Ishikawa (cell line): Measurements from ENCODE around the gene RALY.

Experiments used
- CEBPB ChIP-seq: IDR thresholded peaks from 2 replicates; pipeline ENCODE4 v1.6.1; 2012
- CREB1 ChIP-seq: IDR thresholded peaks from 2 replicates; pipeline ENCODE4 v1.6.1; 2012; ENCODE audit warnings: low read depth
- EGR1 ChIP-seq: IDR thresholded peaks from 2 replicates; pipeline ENCODE4 v1.6.1; 2012
- EP300 ChIP-seq: IDR thresholded peaks from 2 replicates; pipeline ENCODE4 v1.6.1; 2012; ENCODE audit warnings: borderline replicate concordance
- FOXM1 ChIP-seq: IDR thresholded peaks from 2 replicates; pipeline ENCODE4 v1.6.1; 2012; ENCODE audit warnings: low read depth, borderline replicate concordance
- MAX ChIP-seq: IDR thresholded peaks from 2 replicates; pipeline ENCODE4 v1.6.1; 2012
- NFIC ChIP-seq: IDR thresholded peaks from 2 replicates; pipeline ENCODE4 v1.6.1; 2012
- RAD21 ChIP-seq: IDR thresholded peaks from 2 replicates; pipeline ENCODE4 v1.6.1; 2012; ENCODE audit warnings: low read depth
- REST ChIP-seq: IDR thresholded peaks from 2 replicates; pipeline ENCODE4 v1.6.1; 2012; ENCODE audit warnings: low read depth, mild to moderate bottlenecking
- TAF1 ChIP-seq: IDR thresholded peaks from 2 replicates; pipeline ENCODE4 v1.6.1; 2012; ENCODE audit warnings: low read depth, mild to moderate bottlenecking
- TCF12 ChIP-seq: IDR thresholded peaks from 2 replicates; pipeline ENCODE4 v1.6.1; 2012; ENCODE audit warnings: low read depth
- TEAD4 ChIP-seq: IDR thresholded peaks from 2 replicates; pipeline ENCODE4 v1.6.1; 2012
- USF1 ChIP-seq: IDR thresholded peaks from 2 replicates; pipeline ENCODE4 v1.6.1; 2012
- YY1 ChIP-seq: IDR thresholded peaks from 2 replicates; pipeline ENCODE4 v1.6.1; 2012; ENCODE audit warnings: low read depth
- ZBTB7A ChIP-seq: IDR thresholded peaks from 2 replicates; pipeline ENCODE4 v1.6.1; 2012; ENCODE audit warnings: low read depth

The RALY gene

GRCh38 chr20:34052414-34052813 lies 58.7 kb downstream of the RALY start:
- no peak for TF ChIP-seq RAD21
- no peak for TF ChIP-seq CREB1
- TF ChIP-seq EP300: no peak
- no peak for TF ChIP-seq TEAD4
- TF ChIP-seq TAF1: no peak
- TF ChIP-seq EGR1: no peak

GRCh38 chr20:34055290-34055689 lies 61.6 kb downstream of the RALY start:
- TF ChIP-seq RAD21: no peak
- no peak for TF ChIP-seq YY1
- TF ChIP-seq FOXM1: no peak
- TF ChIP-seq CEBPB: no peak
- no peak for TF ChIP-seq TAF1
- no peak for TF ChIP-seq CREB1
- TF ChIP-seq USF1: no peak
- no peak for TF ChIP-seq REST
- TF ChIP-seq EP300: no peak
- TF ChIP-seq ZBTB7A: no peak
- no peak for TF ChIP-seq NFIC
- TF ChIP-seq TCF12: no peak
- TF ChIP-seq MAX: no peak
- TF ChIP-seq EGR1: no peak
- no peak for TF ChIP-seq TEAD4

- no peak for TF ChIP-seq CEBPB
- TF ChIP-seq EGR1: no peak
- peak; percentile 82 for TF ChIP-seq REST
These were observed 65.1 kb downstream of the RALY start for GRCh38 chr20:34058831-34059230.

- no peak for TF ChIP-seq NFIC
- no peak for TF ChIP-seq FOXM1
- TF ChIP-seq TEAD4: no peak
- TF ChIP-seq CREB1: no peak
- TF ChIP-seq TAF1: no peak
- TF ChIP-seq EGR1: no peak
- no peak for TF ChIP-seq MAX
- no peak for TF ChIP-seq TCF12
- no peak for TF ChIP-seq USF1
- no peak for TF ChIP-seq RAD21
These were observed 67.3 kb downstream of the RALY start for GRCh38 chr20:34060970-34061369.

GRCh38 chr20:34061695-34062094 lies 68.0 kb downstream of the RALY start:
- TF ChIP-seq REST: no peak
- no peak for TF ChIP-seq NFIC
- TF ChIP-seq FOXM1: no peak
- TF ChIP-seq ZBTB7A: no peak
- no peak for TF ChIP-seq TEAD4
- no peak for TF ChIP-seq EGR1
- TF ChIP-seq TCF12: no peak
- TF ChIP-seq RAD21: no peak
- no peak for TF ChIP-seq EP300
- no peak for TF ChIP-seq CEBPB
- no peak for TF ChIP-seq USF1
- TF ChIP-seq TAF1: no peak
